A673 (cell line): ENCODE measurements around the gene PAXX. TPM values are rescaled to one million over a fixed set of nuclear protein-coding genes. Genes with fewer than 3 reads are reported as not detected.

Source experiments
- BruUV-seq: library from RNA; stranded (reverse); fragments of 400-500 nt; replicated peaks from 2 replicates; lab custom pipeline; 2021; lab: Mats Ljungman, UMichigan
- CTCF ChIA-PET: fragments of 300-600 bp; sonication (Branson Sonifier 250); formaldehyde crosslinking; loops from one replicate; lab custom pipeline; 2022; ENCODE audit warnings: antibody characterized with exemption; lab: Charles Lee
- POLR2A ChIA-PET: fragments of 300-600 bp; sonication (Branson Sonifier 250); formaldehyde crosslinking; loops from one replicate; lab custom pipeline; 2022; ENCODE audit warnings: antibody characterized with exemption; ENCODE audit not compliant: low non-redundant PET; lab: Charles Lee
- DNase-seq: peaks from one replicate; pipeline ENCODE4 v3.0.0-alpha.2; 2015; ENCODE audit warnings: low spot score
- H3K27ac ChIP-seq: fragments of 200-600 bp; sonication (generic); 2 replicates; pipeline ENCODE4 v1.5.1; 2016; ENCODE audit warnings: mixed run types, low read depth, mild to moderate bottlenecking, mixed read lengths, antibody characterized with exemption, low read length; ENCODE audit not compliant: poor library complexity, severe bottlenecking
- H3K27me3 ChIP-seq: fragments of 200-600 bp; sonication (generic); replicated peaks from 2 replicates; pipeline ENCODE4 v1.6.1; 2017; ENCODE audit warnings: mixed run types, low read depth, mild to moderate bottlenecking, mixed read lengths, antibody characterized with exemption, low read length; ENCODE audit not compliant: insufficient read depth, poor library complexity
- H3K36me3 ChIP-seq: fragments of 200-600 bp; sonication (generic); 2 replicates; pipeline ENCODE4 v1.6.1; 2016; ENCODE audit warnings: mixed run types, mild to moderate bottlenecking, mixed read lengths, antibody characterized with exemption, low read length; ENCODE audit not compliant: insufficient read depth, poor library complexity, severe bottlenecking
- H3K4me1 ChIP-seq: fragments of 200-600 bp; sonication (generic); 2 replicates; pipeline ENCODE4 v1.6.1; 2017; ENCODE audit warnings: mixed run types, mild to moderate bottlenecking, mixed read lengths, antibody characterized with exemption, low read length; ENCODE audit not compliant: insufficient read depth, poor library complexity, severe bottlenecking
- H3K4me3 ChIP-seq: fragments of 200-600 bp; sonication (generic); 2 replicates; pipeline ENCODE4 v1.5.1; 2016; ENCODE audit warnings: low read depth, mixed run types, mild to moderate bottlenecking, mixed read lengths, low read length; ENCODE audit not compliant: poor library complexity, severe bottlenecking
- H3K9me3 ChIP-seq: fragments of 200-600 bp; sonication (generic); 2 replicates; pipeline ENCODE4 v1.6.1; 2016; ENCODE audit warnings: mixed run types, low read depth, mild to moderate bottlenecking, mixed read lengths, antibody characterized with exemption, low read length; ENCODE audit not compliant: poor library complexity, severe bottlenecking
- CTCF ChIP-seq: fragments of 300-800, 200-600 bp; sonication (generic); conservative IDR thresholded peaks from 2 replicates; pipeline ENCODE4 v1.5.1; 2017; ENCODE audit warnings: low read depth, mild to moderate bottlenecking, antibody characterized with exemption, low read length, moderate library complexity, mixed read lengths
- EZH2 ChIP-seq: fragments of 200-600 bp; sonication (generic); IDR thresholded peaks from 2 replicates; pipeline ENCODE4 v1.6.1; 2017; ENCODE audit warnings: borderline replicate concordance, low read depth, mild to moderate bottlenecking, mixed read lengths, antibody characterized with exemption, low read length; ENCODE audit not compliant: poor library complexity, severe bottlenecking
- intact Hi-C: fragments of 100-400 bp; cut with micrococcal nuclease; formaldehyde crosslinking; loops from one replicate; pipeline ENCODE4 v1.10.0; 2022; ENCODE audit not compliant: unreplicated experiment
- total RNA-seq: library from RNA; stranded (reverse); gene quantifications from 2 replicates; pipeline ENCODE4 v1.2.3, GENCODE V29; 2021

PAXX gene
- total RNA-seq, 1 experiment from 2014 or later: 91.5 TPM

GRCh38 chr9:137007108-137007815 is 15.0 kb downstream of the PAXX start:
- intact Hi-C loops: no loop called here
- Histone ChIP-seq H3K36me3 (peaks cover 3% of the 10 kb centered on the region), H3K27ac (no peak overlapping the region), H3K9me3 (no peaks in the 10 kb centered on the region), H3K4me3 (no peak overlapping the region), H3K4me1 (no peaks in the 10 kb centered on the region), H3K27me3 (no peaks in the 10 kb centered on the region)
- CTCF ChIA-PET: no interaction called here
- POLR2A ChIA-PET: no interaction called here
- BruUV-seq: no TSS peak
- TF ChIP-seq CTCF (no peak), EZH2 (no peak)
- no peak for DNase-seq

- Histone ChIP-seq H3K27ac (no peak overlapping the region), H3K9me3 (no peaks in the 10 kb centered on the region), H3K27me3 (no peaks in the 10 kb centered on the region), H3K36me3 (peaks cover 3% of the 10 kb centered on the region), H3K4me1 (no peaks in the 10 kb centered on the region), H3K4me3 (no peak overlapping the region)
- CTCF ChIA-PET: no interaction called here
- BruUV-seq: no TSS peak
- no peak for DNase-seq
- TF ChIP-seq CTCF (no peak), EZH2 (no peak)
- POLR2A ChIA-PET: no interaction called here
- intact Hi-C loops: no loop called here
Measured at GRCh38 chr9:137007816-137008270, 15.6 kb downstream of the PAXX start.

- CTCF ChIA-PET: no interaction called here
Measured at GRCh38 chr9:137008312-137008711, 16.1 kb downstream of the PAXX start.

More at GRCh38 chr9:137008312-137008711, 16.1 kb downstream of the PAXX start:
- TF ChIP-seq EZH2: no peak
- TF ChIP-seq CTCF: no peak
- Histone ChIP-seq H3K9me3 (no peaks in the 10 kb centered on the region), H3K27me3 (no peaks in the 10 kb centered on the region), H3K36me3 (peaks cover 3% of the 10 kb centered on the region), H3K4me1 (no peaks in the 10 kb centered on the region), H3K27ac (no peak overlapping the region), H3K4me3 (no peak overlapping the region)
- DNase-seq: no peak
- intact Hi-C loops: no loop called here
- POLR2A ChIA-PET: no interaction called here
- no TSS peak for BruUV-seq
